Lung (tissue), 12 donors: ENCODE data around the gene GGTLC2. TPM values are rescaled to one million over a fixed set of nuclear protein-coding genes. Genes with fewer than 3 reads are reported as not detected.

Experiments
- ATAC-seq: fragments of 200-7000 bp; cut with Tn5 transposase; one replicate; pipeline ENCODE4 v1.9.1; 2020; ENCODE audit warnings: moderate number of reproducible peaks; ENCODE audit not compliant: insufficient read depth, low FRiP score
- DNase-seq, 3 donors: peaks; one replicate each; pipeline ENCODE4 v3.0.0-alpha.2; 2013 to 2017
- H3K27ac ChIP-seq, 2 donors: one replicate each; pipeline ENCODE4 v1.5.1; 2013; ENCODE audit warnings: mild to moderate bottlenecking in 2 of 2, moderate library complexity in 2 of 2, control low read depth in 1 of 2, inconsistent platforms in 1 of 2, low read depth in 1 of 2, low read length in 1 of 2
- H3K27me3 ChIP-seq, 3 donors: one replicate each; pipeline ENCODE4 v1.5.1; 2013; ENCODE audit warnings: low read length in 2 of 3; ENCODE audit not compliant: control insufficient read depth in 3 of 3, insufficient read depth in 3 of 3
- H3K36me3 ChIP-seq, 4 donors: one replicate each; pipeline ENCODE4 v1.5.1; 2013; ENCODE audit warnings: low read length in 4 of 4, mild to moderate bottlenecking in 1 of 4, moderate library complexity in 1 of 4; ENCODE audit not compliant: control insufficient read depth in 4 of 4, insufficient read depth in 4 of 4
- H3K4me1 ChIP-seq, 5 donors: one replicate each; pipeline ENCODE4 v1.5.1; 2013; ENCODE audit warnings: low read length in 5 of 5, mild to moderate bottlenecking in 2 of 5, moderate library complexity in 1 of 5; ENCODE audit not compliant: control insufficient read depth in 5 of 5, insufficient read depth in 5 of 5
- H3K4me3 ChIP-seq: one replicate; pipeline ENCODE4 v1.5.1; 2013; ENCODE audit warnings: mild to moderate bottlenecking, control low read depth, moderate library complexity
- H3K9ac ChIP-seq, 2 donors: one replicate each; pipeline ENCODE4 v1.5.1; 2013; ENCODE audit warnings: low read length in 2 of 2, control low read depth in 1 of 2; ENCODE audit not compliant: insufficient read depth in 1 of 2
- H3K9me3 ChIP-seq, 4 donors: one replicate each; pipeline ENCODE4 v1.5.1; 2013; ENCODE audit warnings: low read length in 3 of 4, mild to moderate bottlenecking in 1 of 4, moderate library complexity in 1 of 4; ENCODE audit not compliant: control insufficient read depth in 4 of 4, insufficient read depth in 3 of 4
- WGBS, 2 donors: extraction: QIAGEN DNeasy Blood & Tissue Kit; methylation state at CpG; one replicate each; pipeline ENCODE4 v1.1.7; 2013; 5-methylcytosine and 5-hydroxymethylcytosine counted together
- polyA plus RNA-seq, 2 donors: library from polyadenylated mRNA; stranded (reverse); fragments of 200-250 nt; gene quantifications; one replicate each; pipeline ENCODE4 v1.2.1, GENCODE V29; 2013
- total RNA-seq, 2 donors: library from RNA; depleted of rRNA in 1 of 2; stranded (reverse); fragments of >200 nt in 1 of 2; gene quantifications; one replicate each; pipeline ENCODE4 v1.2.1, GENCODE V29; 2014 to 2021
- TF ChIP-seq, protein P1 (sequence below): IDR thresholded peaks from 2 replicates; pipeline ENCODE4 v1.5.1; 2012; ENCODE audit warnings: mild to moderate bottlenecking; ENCODE audit errors: control extremely low read depth, extremely low read depth
- donor health status: control.
- donor health status: control.
- donor health status: Bipolar disorder and iron deficiency.
- donor health status: healthy.
- donor health status: DM: yes; HTN: yes; CAD: no.

The GGTLC2 gene
- total and polyA plus RNA-seq, 4 donors = 0.56 to 7.0 (median 0.80) TPM; not detected in 1

DNA sequence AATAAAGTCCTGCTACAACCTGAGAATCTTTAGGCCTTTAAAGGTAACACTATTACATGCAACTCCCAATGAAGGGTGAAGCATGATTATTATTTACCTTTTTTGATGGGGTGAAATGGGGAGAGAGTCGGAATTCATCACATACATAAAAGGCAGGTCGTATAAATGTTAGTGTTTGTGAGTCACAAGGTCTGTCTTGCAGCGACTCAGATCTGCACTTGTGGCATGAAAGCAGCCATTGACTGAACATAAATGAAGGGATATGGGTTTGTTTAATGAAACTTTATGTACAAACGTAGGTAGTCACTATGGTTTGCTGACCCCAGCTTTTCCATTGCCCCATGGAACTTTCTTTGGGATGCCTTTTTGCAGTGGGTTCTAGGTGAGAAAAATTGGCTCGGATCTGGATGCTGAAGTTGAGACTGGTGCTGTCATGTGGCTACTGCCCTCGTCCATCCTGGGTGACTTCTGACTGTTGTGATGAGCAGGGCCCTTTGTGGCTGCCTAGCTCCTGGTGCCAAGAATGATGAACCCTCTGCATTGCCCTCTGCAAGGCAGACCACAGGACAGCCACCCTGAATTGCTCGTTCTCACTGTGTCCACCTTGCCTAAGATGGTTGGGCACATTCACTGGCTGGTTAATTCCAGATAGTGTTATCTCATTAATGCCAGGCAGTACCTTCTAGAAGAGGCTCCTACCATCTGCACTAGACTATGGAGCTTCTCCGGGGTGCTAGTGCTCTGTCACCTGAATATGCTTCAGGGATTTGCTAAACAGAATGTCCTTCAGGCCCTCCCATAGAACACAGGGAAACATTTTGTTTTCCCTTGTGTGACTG, 11.3 kb downstream of the GGTLC2 start:
- Histone ChIP-seq H3K27me3 (peaks cover 0 to 4% (median 0%) of the 10 kb centered on the region in 3 donors), H3K9me3 (peaks cover 0 to 2% (median 0%) of the 10 kb centered on the region in 4 donors), H3K9ac (no peak overlapping the region), H3K4me1 (peaks cover 0 to 10% (median 0%) of the 10 kb centered on the region in 5 donors), H3K4me3 (no peak overlapping the region), H3K36me3 (no peaks in the 10 kb centered on the region), H3K27ac (no peak overlapping the region)
- DNase-seq (no peak), ATAC-seq (no peak)
- WGBS, 2 donors = 91 to 94% methylated on average over 8 of the region's 8 CpGs
- TF ChIP-seq, protein P1, sequence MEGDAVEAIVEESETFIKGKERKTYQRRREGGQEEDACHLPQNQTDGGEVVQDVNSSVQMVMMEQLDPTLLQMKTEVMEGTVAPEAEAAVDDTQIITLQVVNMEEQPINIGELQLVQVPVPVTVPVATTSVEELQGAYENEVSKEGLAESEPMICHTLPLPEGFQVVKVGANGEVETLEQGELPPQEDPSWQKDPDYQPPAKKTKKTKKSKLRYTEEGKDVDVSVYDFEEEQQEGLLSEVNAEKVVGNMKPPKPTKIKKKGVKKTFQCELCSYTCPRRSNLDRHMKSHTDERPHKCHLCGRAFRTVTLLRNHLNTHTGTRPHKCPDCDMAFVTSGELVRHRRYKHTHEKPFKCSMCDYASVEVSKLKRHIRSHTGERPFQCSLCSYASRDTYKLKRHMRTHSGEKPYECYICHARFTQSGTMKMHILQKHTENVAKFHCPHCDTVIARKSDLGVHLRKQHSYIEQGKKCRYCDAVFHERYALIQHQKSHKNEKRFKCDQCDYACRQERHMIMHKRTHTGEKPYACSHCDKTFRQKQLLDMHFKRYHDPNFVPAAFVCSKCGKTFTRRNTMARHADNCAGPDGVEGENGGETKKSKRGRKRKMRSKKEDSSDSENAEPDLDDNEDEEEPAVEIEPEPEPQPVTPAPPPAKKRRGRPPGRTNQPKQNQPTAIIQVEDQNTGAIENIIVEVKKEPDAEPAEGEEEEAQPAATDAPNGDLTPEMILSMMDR = no peak

DNA sequence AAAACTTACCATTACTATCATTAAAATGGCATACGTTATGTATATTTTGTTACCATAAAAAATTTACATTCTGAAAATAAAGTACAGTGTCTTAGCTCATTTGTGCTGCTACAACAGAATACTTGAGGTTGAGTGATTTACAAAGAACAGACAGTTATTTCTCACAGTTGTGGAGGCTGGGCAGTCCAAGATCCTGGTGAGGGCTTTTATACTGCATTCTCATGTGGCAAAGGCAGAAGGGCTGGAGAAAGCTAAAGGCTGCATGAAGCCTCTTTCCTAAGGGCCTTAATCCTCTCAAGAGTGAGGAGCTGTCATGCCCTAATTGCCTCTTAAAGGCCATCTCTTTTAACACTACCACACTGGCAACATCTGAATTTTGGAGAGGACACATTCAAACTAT, 13.3 kb downstream of the GGTLC2 start:
- H3K4me3 ChIP-seq = no peak overlapping the region
- H3K36me3 ChIP-seq = no peaks in the 10 kb centered on the region
- H3K27ac ChIP-seq = no peak overlapping the region
- ATAC-seq = no peak
- H3K9ac ChIP-seq = no peak overlapping the region
- H3K27me3 ChIP-seq = peaks cover 0 to 4% (median 0%) of the 10 kb centered on the region in 3 donors
- TF ChIP-seq, protein P1 = no peak
- H3K9me3 ChIP-seq = peaks cover 0 to 2% (median 0%) of the 10 kb centered on the region in 4 donors
- 39 to 91% methylated on average over 1 of the region's 1 CpG for WGBS, 2 donors
- no peak for DNase-seq
- no peaks in the 10 kb centered on the region for H3K4me1 ChIP-seq

DNA sequence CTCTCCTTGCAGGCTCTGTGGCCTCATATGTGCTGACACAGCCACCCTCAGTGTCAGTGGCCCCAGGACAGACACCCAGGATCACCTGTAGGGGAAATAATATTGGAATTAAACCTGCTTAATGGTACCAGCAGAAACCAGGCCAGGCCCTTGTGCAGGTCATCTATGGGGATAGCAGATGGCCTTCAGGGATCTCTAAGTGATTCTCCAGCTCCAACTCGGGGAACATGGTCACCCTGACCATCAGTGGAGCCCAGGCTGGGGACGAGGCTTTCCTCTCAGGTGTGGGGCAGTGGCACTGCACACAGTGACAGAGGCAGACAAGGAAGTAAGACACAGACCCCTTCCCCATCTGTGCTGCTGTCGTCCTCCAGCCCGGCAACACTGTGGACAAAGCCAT, 16.9 kb downstream of the GGTLC2 start:
- H3K4me3 ChIP-seq = no peak overlapping the region

More for the DNA sequence above, 16.9 kb downstream of the GGTLC2 start:
- Histone ChIP-seq H3K27ac (no peak overlapping the region), H3K9ac (no peak overlapping the region), H3K4me1 (no peaks in the 10 kb centered on the region), H3K9me3 (no peaks in the 10 kb centered on the region), H3K27me3 (no peaks in the 10 kb centered on the region), H3K36me3 (no peaks in the 10 kb centered on the region)
- DNase-seq (no peak), ATAC-seq (no peak)
- TF ChIP-seq, protein P1 = no peak
- 86 to 87% methylated on average over 4 of the region's 4 CpGs for WGBS, 2 donors
